Keratinocyte (primary cell): ENCODE measurements around the gene USH1C. TPM values are rescaled to one million over a fixed set of nuclear protein-coding genes. Genes with fewer than 3 reads are reported as not detected.

ENCODE experiments used
- DNase-seq: peaks from one replicate; pipeline ENCODE4 v3.0.0-alpha.2; 2011; ENCODE audit warnings: low read depth, missing footprints, low spot score
- FAIRE-seq: peaks from 2 replicates; lab custom pipeline; 2011; peaks lifted over from hg19 to GRCh38; lab: Jason Lieb, UNC
- H2AFZ ChIP-seq: 2 replicates; pipeline ENCODE4 v1.6.0; 2012; ENCODE audit warnings: low read length, control low read depth, inconsistent platforms; ENCODE audit not compliant: control insufficient read depth
- H3K27ac ChIP-seq: 2 replicates; pipeline ENCODE4 v1.5.1; 2011; ENCODE audit warnings: low read length; ENCODE audit not compliant: control insufficient read depth, insufficient read depth
- H3K27me3 ChIP-seq: 3 replicates; pipeline ENCODE4 v1.6.0; 2011; ENCODE audit warnings: low read length; ENCODE audit not compliant: control insufficient read depth, insufficient read depth; ENCODE audit errors: extremely low read depth
- H3K36me3 ChIP-seq, 2 experiments: 2 replicates in 1 of 2; 3 replicates in 1 of 2; pipeline ENCODE4 v1.5.1; 2011; ENCODE audit warnings: low read length in 2 of 2, mild to moderate bottlenecking in 1 of 2; ENCODE audit not compliant: control insufficient read depth in 2 of 2, insufficient read depth in 2 of 2; ENCODE audit errors: extremely low read depth in 1 of 2
- H3K4me1 ChIP-seq: 3 replicates; pipeline ENCODE4 v1.5.1; 2011; ENCODE audit warnings: low read length; ENCODE audit not compliant: control insufficient read depth, insufficient read depth; ENCODE audit errors: extremely low read depth
- H3K4me2 ChIP-seq: 3 replicates; pipeline ENCODE4 v1.6.0; 2011; ENCODE audit warnings: low read depth, low read length; ENCODE audit not compliant: control insufficient read depth, insufficient read depth; ENCODE audit errors: extremely low read depth
- H3K4me3 ChIP-seq, 3 experiments: fragments of 200-600 bp in 1 of 3; sonication (generic) in 1 of 3; 2 replicates in 2 of 3; 3 replicates in 1 of 3; pipeline ENCODE4 v1.5.1; 2011 to 2016; ENCODE audit warnings: low read length in 3 of 3, mild to moderate bottlenecking in 3 of 3, control low read depth in 2 of 3, inconsistent platforms in 1 of 3, low read depth in 1 of 3, mixed read lengths in 1 of 3, mixed run types in 1 of 3, moderate library complexity in 1 of 3; ENCODE audit not compliant: control insufficient read depth in 2 of 3, insufficient read depth in 2 of 3; ENCODE audit errors: extremely low read depth in 1 of 3
- H3K79me2 ChIP-seq: 2 replicates; pipeline ENCODE4 v1.6.0; 2012; ENCODE audit warnings: low read length; ENCODE audit not compliant: control insufficient read depth, insufficient read depth
- H3K9ac ChIP-seq: 3 replicates; pipeline ENCODE4 v1.6.0; 2011; ENCODE audit warnings: low read length; ENCODE audit not compliant: control insufficient read depth, insufficient read depth; ENCODE audit errors: extremely low read depth
- H3K9me1 ChIP-seq: 3 replicates; pipeline ENCODE4 v1.6.0; 2011; ENCODE audit warnings: low read length; ENCODE audit not compliant: control insufficient read depth, insufficient read depth; ENCODE audit errors: extremely low read depth
- H3K9me3 ChIP-seq: 2 replicates; pipeline ENCODE4 v1.5.1; 2012; ENCODE audit warnings: low read depth, low read length; ENCODE audit not compliant: control insufficient read depth
- H4K20me1 ChIP-seq: 3 replicates; pipeline ENCODE4 v1.6.0; 2011; ENCODE audit warnings: low read length; ENCODE audit not compliant: control insufficient read depth, insufficient read depth; ENCODE audit errors: extremely low read depth
- EZH2 ChIP-seq: IDR thresholded peaks from one replicate; pipeline ENCODE4 v1.6.1; 2012; ENCODE audit warnings: inconsistent platforms, mild to moderate bottlenecking, low read length, moderate library complexity
- dilution Hi-C: fragments of 300-500 bp; cut with MboI; formaldehyde crosslinking; loops from one replicate; pipeline ENCODE4 v1.7.0; 2020; ENCODE audit warnings: low sequenced_read_pairs; ENCODE audit not compliant: extremely low pct_ligation_motif_present
- polyA plus RNA-seq, 5 experiments: library from polyadenylated mRNA; depleted of rRNA in 3 of 5; stranded (reverse) in 3 of 5; stranded (forward) in 1 of 5; unstranded in 1 of 5; fragments of >200 nt; gene quantifications; 1 replicate in 1 of 5; 2 replicates in 3 of 5; 3 replicates in 1 of 5; pipeline versions ENCODE4 v1.2.1 to v1.2.3, GENCODE V29; 2011 to 2012; ENCODE audit warnings: missing spikeins in 2 of 5, low read depth in 1 of 5, low replicate concordance in 1 of 5
- TF ChIP-seq, protein P1 (sequence below), 3 experiments: IDR thresholded peaks in 1 of 3; conservative IDR thresholded peaks in 1 of 3; optimal IDR thresholded peaks in 1 of 3; 2 replicates in 2 of 3; 3 replicates in 1 of 3; pipeline versions ENCODE3 to v1.5.1; 2011; ENCODE audit warnings: low read length in 3 of 3, mild to moderate bottlenecking in 3 of 3, moderate library complexity in 2 of 3, control low read depth in 1 of 3, inconsistent platforms in 1 of 3; ENCODE audit not compliant: insufficient read depth in 2 of 3; ENCODE audit errors: extremely low read depth in 1 of 3

The USH1C gene
- polyA plus RNA-seq, 1 donor (not counting 4 experiments of a cell fraction or from before 2014, with no cell fraction given): not detected

GRCh38 chr11:17515443-17516176 lies 28.6 kb downstream of the USH1C start:
- Histone ChIP-seq H3K4me1 (no peaks in the 10 kb centered on the region), H3K36me3 (no peaks in the 10 kb centered on the region), H3K27me3 (peaks cover 12% of the 10 kb centered on the region), H3K9me1 (no peaks in the 10 kb centered on the region), H3K27ac (no peak overlapping the region), H3K9ac (no peak overlapping the region), H3K9me3 (no peaks in the 10 kb centered on the region), H3K4me2 (no peak overlapping the region), H3K4me3 (no peak overlapping the region), H2AFZ (no peak overlapping the region), H3K79me2 (no peaks in the 10 kb centered on the region), H4K20me1 (no peaks in the 10 kb centered on the region)
- no peak for FAIRE-seq
- no peak for DNase-seq
- TF ChIP-seq, protein P1, sequence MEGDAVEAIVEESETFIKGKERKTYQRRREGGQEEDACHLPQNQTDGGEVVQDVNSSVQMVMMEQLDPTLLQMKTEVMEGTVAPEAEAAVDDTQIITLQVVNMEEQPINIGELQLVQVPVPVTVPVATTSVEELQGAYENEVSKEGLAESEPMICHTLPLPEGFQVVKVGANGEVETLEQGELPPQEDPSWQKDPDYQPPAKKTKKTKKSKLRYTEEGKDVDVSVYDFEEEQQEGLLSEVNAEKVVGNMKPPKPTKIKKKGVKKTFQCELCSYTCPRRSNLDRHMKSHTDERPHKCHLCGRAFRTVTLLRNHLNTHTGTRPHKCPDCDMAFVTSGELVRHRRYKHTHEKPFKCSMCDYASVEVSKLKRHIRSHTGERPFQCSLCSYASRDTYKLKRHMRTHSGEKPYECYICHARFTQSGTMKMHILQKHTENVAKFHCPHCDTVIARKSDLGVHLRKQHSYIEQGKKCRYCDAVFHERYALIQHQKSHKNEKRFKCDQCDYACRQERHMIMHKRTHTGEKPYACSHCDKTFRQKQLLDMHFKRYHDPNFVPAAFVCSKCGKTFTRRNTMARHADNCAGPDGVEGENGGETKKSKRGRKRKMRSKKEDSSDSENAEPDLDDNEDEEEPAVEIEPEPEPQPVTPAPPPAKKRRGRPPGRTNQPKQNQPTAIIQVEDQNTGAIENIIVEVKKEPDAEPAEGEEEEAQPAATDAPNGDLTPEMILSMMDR (optimal IDR thresholded peaks at IDR 0.05 in 1 of 3, IDR thresholded peaks at IDR 0.05 in 1 of 3, conservative IDR thresholded peaks at IDR 0.05 in 1 of 3; ENCODE audit: extremely low read depth in 1 of 3, insufficient read depth in 2 of 3, low read length in 3 of 3): no peak
- no peak for TF ChIP-seq EZH2
- dilution Hi-C loops: no loop called here

GRCh38 chr11:17514476-17514875 lies 29.7 kb downstream of the USH1C start:
- Histone ChIP-seq H3K4me1 (no peaks in the 10 kb centered on the region), H3K9ac (no peak overlapping the region), H3K79me2 (no peaks in the 10 kb centered on the region), H3K27ac (no peak overlapping the region), H3K36me3 (no peaks in the 10 kb centered on the region), H3K27me3 (peaks cover 12% of the 10 kb centered on the region), H4K20me1 (no peaks in the 10 kb centered on the region), H3K9me1 (no peaks in the 10 kb centered on the region), H3K4me2 (no peak overlapping the region), H3K4me3 (no peak overlapping the region), H2AFZ (no peak overlapping the region), H3K9me3 (no peaks in the 10 kb centered on the region)
- no peak for DNase-seq
- dilution Hi-C loops: no loop called here
- no peak for FAIRE-seq
- no peak for TF ChIP-seq EZH2
- TF ChIP-seq, protein P1 (optimal IDR thresholded peaks at IDR 0.05 in 1 of 3, IDR thresholded peaks at IDR 0.05 in 1 of 3, conservative IDR thresholded peaks at IDR 0.05 in 1 of 3; ENCODE audit: extremely low read depth in 1 of 3, insufficient read depth in 2 of 3, low read length in 3 of 3): no peak
